Esophagus muscularis mucosa (tissue), 4 donors: ENCODE data around the gene TEX2.

Experiments used
- CTCF ChIP-seq, 3 experiments: fragments of 200-600 bp in 2 of 3; fragments of 450-650 bp in 1 of 3; sonication (generic) in 2 of 3; IDR thresholded peaks; one replicate each; pipeline ENCODE4 v1.5.1; 2017 to 2019; ENCODE audit warnings: antibody characterized with exemption in 3 of 3, mild to moderate bottlenecking in 2 of 3, moderate library complexity in 1 of 3
- EP300 ChIP-seq: sonication (generic); formaldehyde crosslinking; IDR thresholded peaks from one replicate; pipeline ENCODE4 v1.6.1; 2017; ENCODE audit warnings: antibody characterized with exemption
- POLR2A ChIP-seq: fragments of 450-650 bp; IDR thresholded peaks from one replicate; pipeline ENCODE4 v1.6.1; 2017; ENCODE audit warnings: antibody characterized with exemption, moderate library complexity, mild to moderate bottlenecking, low read depth

- TF ChIP-seq CTCF (IDR thresholded peaks at IDR 0.05): no peak
- no peak for TF ChIP-seq EP300
- no peak for TF ChIP-seq POLR2A
These were observed 26.7 kb upstream of the TEX2 start for GRCh38 chr17:64289741-64290141.
